H1 (cell line): ENCODE results near the gene AQP2. TPM values are rescaled to one million over a fixed set of nuclear protein-coding genes. Genes with fewer than 3 reads are reported as not detected.

Experiments used
- CTCF ChIA-PET: fragments of 300-600 bp; sonication (Branson Sonifier 250); formaldehyde crosslinking; loops from one replicate; lab custom pipeline; 2021; ENCODE audit not compliant: partially characterized antibody; lab: Charles Lee
- POLR2A ChIA-PET: fragments of 300-600 bp; sonication (Branson Sonifier 250); formaldehyde crosslinking; loops from one replicate; lab custom pipeline; 2021; ENCODE audit warnings: inconsistent platforms; ENCODE audit not compliant: partially characterized antibody; lab: Charles Lee
- DNase-seq, 2 experiments: peaks; one replicate each; pipeline versions ENCODE4 v3.0.0 to v3.0.0-alpha.2; 2010 to 2022; ENCODE audit warnings: low spot score in 2 of 2, low read depth in 1 of 2, mixed read lengths in 1 of 2
- FAIRE-seq: peaks from 2 replicates; lab custom pipeline; 2011; peaks lifted over from hg19 to GRCh38; lab: Jason Lieb, UNC
- H2AFZ ChIP-seq: 2 replicates; pipeline ENCODE4 v1.8.1; 2012; ENCODE audit warnings: low read length, inconsistent platforms
- H2AK5ac ChIP-seq: 2 replicates; pipeline ENCODE4 v1.6.1; 2013; ENCODE audit warnings: low read depth, low read length
- H2BK120ac ChIP-seq: replicated peaks from 2 replicates; pipeline ENCODE3; 2013; ENCODE audit warnings: low read depth, low read length, inconsistent platforms
- H2BK12ac ChIP-seq: 2 replicates; pipeline ENCODE4 v1.6.1; 2013; ENCODE audit warnings: low read depth, low read length
- H2BK15ac ChIP-seq: 2 replicates; pipeline ENCODE4 v1.6.1; 2013; ENCODE audit warnings: low read length
- H2BK20ac ChIP-seq: 2 replicates; pipeline ENCODE4 v1.6.1; 2013; ENCODE audit warnings: low read length
- H2BK5ac ChIP-seq: 2 replicates; pipeline ENCODE4 v1.6.1; 2013; ENCODE audit warnings: low read depth, low read length
- H3K14ac ChIP-seq: 2 replicates; pipeline ENCODE4 v1.6.1; 2013; ENCODE audit warnings: inconsistent platforms; ENCODE audit not compliant: insufficient read length
- H3K18ac ChIP-seq: 2 replicates; pipeline ENCODE4 v1.6.1; 2013; ENCODE audit warnings: low read length; ENCODE audit errors: extremely low read depth
- H3K23ac ChIP-seq: 2 replicates; pipeline ENCODE4 v1.6.1; 2013; ENCODE audit warnings: inconsistent platforms; ENCODE audit not compliant: insufficient read length
- H3K23me2 ChIP-seq: 2 replicates; pipeline ENCODE4 v1.6.1; 2013; ENCODE audit warnings: low read depth, low read length
- H3K27ac ChIP-seq: 2 replicates; pipeline ENCODE4 v1.6.1; 2011; ENCODE audit warnings: low read depth, low read length, inconsistent platforms
- H3K27me3 ChIP-seq, 4 experiments: replicated peaks in 1 of 4; 1 replicate in 1 of 4; 2 replicates in 3 of 4; pipeline versions ENCODE4 v1.6.1 to v1.8.1; 2011 to 2013; ENCODE audit warnings: low read length in 3 of 4, mild to moderate bottlenecking in 3 of 4, inconsistent platforms in 2 of 4, mixed read lengths in 2 of 4, moderate library complexity in 1 of 4; ENCODE audit not compliant: control insufficient read depth in 3 of 4, insufficient read depth in 3 of 4; ENCODE audit errors: extremely low read depth in 1 of 4
- H3K36me3 ChIP-seq, 4 experiments: 2 replicates each; pipeline versions ENCODE4 v1.6.1 to v1.8.1; 2011 to 2013; ENCODE audit warnings: mild to moderate bottlenecking in 4 of 4, low read length in 3 of 4, moderate library complexity in 2 of 4, control low read depth in 1 of 4, inconsistent platforms in 1 of 4; ENCODE audit not compliant: insufficient read depth in 4 of 4, control insufficient read depth in 2 of 4
- H3K4ac ChIP-seq: replicated peaks from 2 replicates; pipeline ENCODE3; 2013; ENCODE audit warnings: low read length, low read depth, mixed read lengths, inconsistent platforms; ENCODE audit not compliant: insufficient read length
- H3K4me1 ChIP-seq, 4 experiments: replicated peaks in 1 of 4; 1 replicate in 1 of 4; 2 replicates in 3 of 4; pipeline versions ENCODE4 v1.6.1 to v1.8.1; 2011 to 2013; ENCODE audit warnings: low read length in 3 of 4, inconsistent platforms in 2 of 4, mixed read lengths in 1 of 4; ENCODE audit not compliant: insufficient read depth in 4 of 4, control insufficient read depth in 3 of 4
- H3K4me2 ChIP-seq, 2 experiments: 2 replicates each; pipeline versions ENCODE4 v1.6.1 to v1.8.1; 2011 to 2013; ENCODE audit warnings: low read depth in 2 of 2, low read length in 2 of 2, control low read depth in 1 of 2, inconsistent platforms in 1 of 2, mild to moderate bottlenecking in 1 of 2; ENCODE audit not compliant: insufficient read depth in 1 of 2
- H3K4me3 ChIP-seq, 4 experiments: fragments of 200-600, 300-600 bp in 1 of 4; sonication (generic), shearing (Covaris generic), sonication (Bioruptor Twin) in 1 of 4; 2 replicates each; pipeline versions ENCODE4 v1.5.1 to v1.8.1; 2011 to 2016; ENCODE audit warnings: low read length in 4 of 4, low read depth in 3 of 4, control low read depth in 2 of 4, inconsistent platforms in 2 of 4, mild to moderate bottlenecking in 2 of 4, mixed read lengths in 1 of 4, moderate library complexity in 1 of 4; ENCODE audit not compliant: insufficient read depth in 2 of 4; ENCODE audit errors: extremely low read depth in 1 of 4
- H3K56ac ChIP-seq: replicated peaks from 2 replicates; pipeline ENCODE3; 2013; ENCODE audit warnings: low read depth, mild to moderate bottlenecking, mixed read lengths, low read length, inconsistent platforms; ENCODE audit not compliant: insufficient read length
- H3K79me1 ChIP-seq: 2 replicates; pipeline ENCODE4 v1.6.1; 2013; ENCODE audit warnings: low read depth, low read length, control low read depth
- H3K79me2 ChIP-seq, 2 experiments: 2 replicates each; pipeline versions ENCODE4 v1.6.1 to v1.8.1; 2012 to 2013; ENCODE audit warnings: low read length in 2 of 2, mild to moderate bottlenecking in 2 of 2, inconsistent platforms in 1 of 2; ENCODE audit not compliant: insufficient read depth in 2 of 2, control insufficient read depth in 1 of 2
- H3K9ac ChIP-seq, 4 experiments: replicated peaks in 1 of 4; 1 replicate in 1 of 4; 2 replicates in 3 of 4; pipeline versions ENCODE4 v1.6.1 to v1.8.1; 2011 to 2013; ENCODE audit warnings: low read depth in 3 of 4, low read length in 3 of 4, control low read depth in 2 of 4, mild to moderate bottlenecking in 2 of 4, moderate library complexity in 2 of 4, inconsistent platforms in 1 of 4; ENCODE audit errors: extremely low read depth in 1 of 4
- H3K9me3 ChIP-seq, 2 experiments: 2 replicates each; pipeline versions ENCODE4 v1.6.1 to v1.8.1; 2012 to 2013; ENCODE audit warnings: mild to moderate bottlenecking in 2 of 2, moderate library complexity in 2 of 2, control low read depth in 1 of 2, inconsistent platforms in 1 of 2, low read depth in 1 of 2, low read length in 1 of 2, mixed read lengths in 1 of 2; ENCODE audit not compliant: insufficient read depth in 2 of 2
- H4K20me1 ChIP-seq, 2 experiments: replicated peaks in 1 of 2; 2 replicates each; pipeline versions ENCODE3 to v1.8.1; 2011 to 2013; ENCODE audit warnings: inconsistent platforms in 2 of 2, low read length in 2 of 2, mild to moderate bottlenecking in 1 of 2; ENCODE audit not compliant: insufficient read depth in 2 of 2, control insufficient read depth in 1 of 2
- H4K5ac ChIP-seq: 2 replicates; pipeline ENCODE4 v1.6.1; 2013; ENCODE audit warnings: low read length, low read depth, mixed read lengths, inconsistent platforms; ENCODE audit not compliant: insufficient read length
- H4K8ac ChIP-seq: 2 replicates; pipeline ENCODE4 v1.8.0; 2013; ENCODE audit warnings: mild to moderate bottlenecking, moderate library complexity, low read length, inconsistent platforms; ENCODE audit not compliant: insufficient read depth; ENCODE audit errors: extremely low read depth
- H4K91ac ChIP-seq: replicated peaks from 2 replicates; pipeline ENCODE3; 2013; ENCODE audit warnings: low read length, mixed read lengths, inconsistent platforms; ENCODE audit not compliant: insufficient read length
- BCL11A ChIP-seq, 2 experiments: IDR thresholded peaks; one replicate each; pipeline ENCODE4 v1.6.1; 2011; ENCODE audit warnings: low read depth in 2 of 2, low read length in 2 of 2, mild to moderate bottlenecking in 2 of 2
- CBX5 ChIP-seq: fragments of 300-800, 300-1000 bp; sonication (generic); IDR thresholded peaks from 2 replicates; pipeline ENCODE4 v1.7.1; 2016; ENCODE audit warnings: antibody characterized with exemption, low read length, low read depth
- CBX8 ChIP-seq: fragments of 300-800, 300-1000 bp; sonication (generic); IDR thresholded peaks from 2 replicates; pipeline ENCODE4 v1.7.1; 2016; ENCODE audit warnings: low read depth, low read length, borderline replicate concordance
- CHD1 ChIP-seq: IDR thresholded peaks from 2 replicates; pipeline ENCODE4 v1.6.1; 2012; ENCODE audit warnings: low read depth, low read length, improper control_type of control experiment
- E2F6 ChIP-seq: IDR thresholded peaks from 2 replicates; pipeline ENCODE4 v1.6.1; 2012; ENCODE audit warnings: inconsistent platforms
- GABPA ChIP-seq: IDR thresholded peaks from 2 replicates; pipeline ENCODE4 v1.6.1; 2011; ENCODE audit warnings: mild to moderate bottlenecking, low read length, moderate library complexity, borderline replicate concordance; ENCODE audit not compliant: insufficient read depth
- RNF2 ChIP-seq: fragments of 200-900, 300-1000 bp; sonication (generic); IDR thresholded peaks from 2 replicates; pipeline ENCODE4 v1.7.1; 2016; ENCODE audit warnings: borderline replicate concordance, low read depth, mild to moderate bottlenecking, antibody characterized with exemption, low read length; ENCODE audit not compliant: poor library complexity, severe bottlenecking; ENCODE audit errors: missing control alignments
- RXRA ChIP-seq: IDR thresholded peaks from 2 replicates; pipeline ENCODE4 v1.6.1; 2011; ENCODE audit warnings: low read depth, mild to moderate bottlenecking, low read length, moderate library complexity; ENCODE audit not compliant: insufficient read depth
- SIRT6 ChIP-seq: IDR thresholded peaks from one replicate; pipeline ENCODE4 v1.7.1; 2012; ENCODE audit warnings: low read length, inconsistent platforms
- SP4 ChIP-seq: IDR thresholded peaks from 2 replicates; pipeline ENCODE4 v1.6.1; 2012; ENCODE audit warnings: low read length, inconsistent platforms
- WGBS, 2 experiments: shearing (Covaris generic) in 1 of 2; methylation state at CpG; one replicate each; pipeline versions ENCODE4 v1.1.6 to v1.1.7; 2013 to 2015; ENCODE audit warnings: low lambda C conversion rate in 2 of 2, mixed read lengths in 2 of 2, inconsistent platforms in 1 of 2, low coverage in 1 of 2, missing lambda C conversion rate in 1 of 2; ENCODE audit not compliant: insufficient replicate concordance in 2 of 2, insufficient coverage in 1 of 2, insufficient read length in 1 of 2; ENCODE audit errors: extremely low coverage in 1 of 2, missing lambda C conversion rate in 1 of 2; 5-methylcytosine and 5-hydroxymethylcytosine counted together
- polyA plus RNA-seq, 7 experiments: library from polyadenylated mRNA; depleted of rRNA in 3 of 7; stranded (reverse) in 5 of 7; unstranded in 2 of 7; fragments of >200 nt in 5 of 7; fragments of 200-250 nt in 2 of 7; gene quantifications; 1 replicate in 5 of 7; 2 replicates in 1 of 7; 4 replicates in 1 of 7; pipeline versions ENCODE4 v1.2.1 to v1.2.3, GENCODE V29; 2011 to 2013; ENCODE audit warnings: missing spikeins in 2 of 7, mixed read lengths in 2 of 7
- total RNA-seq: library from RNA; stranded (reverse); fragmentation: NEBNext Ultra II Directional; extraction: Animal tissue kit (Norgen Biotek cat#: 25700); gene quantifications from 2 replicates; pipeline ENCODE4 v1.2.1, GENCODE V29; 2021

AQP2 gene
- total and polyA plus RNA-seq, 2 of the 8 experiments (the other 6 are each of a cell fraction or from before 2014, with no cell fraction given) = not detected

GRCh38 chr12:49934505-49934904 is 16.0 kb upstream of the AQP2 start:
- no peaks in the 10 kb centered on the region for H4K20me1 ChIP-seq
- no peak overlapping the region for H2AFZ ChIP-seq
- no peak overlapping the region; the same call in 1 of the 2 replicates for H2AK5ac ChIP-seq
- no peak overlapping the region for H3K56ac ChIP-seq
- no peak overlapping the region for H3K9ac ChIP-seq
- H3K4me3 ChIP-seq = no peak overlapping the region
- H3K23ac ChIP-seq = no peak overlapping the region
- no peak overlapping the region for H2BK12ac ChIP-seq
- H3K23me2 ChIP-seq = no peaks in the 10 kb centered on the region
- no peak overlapping the region for H2BK20ac ChIP-seq
- no peaks in the 10 kb centered on the region for H3K4me1 ChIP-seq
- H3K27me3 ChIP-seq = no peaks in the 10 kb centered on the region; a peak in 1 of 7 replicates
- CTCF ChIA-PET = interaction anchor here (1.2 to 6.5 kb wide), 4 partner anchors 9 to 68 kb away, joined by 4 to 53 read pairs (median 16); no protein-coding TSS in a partner anchor
- DNase-seq = no peak
- H4K8ac ChIP-seq = no peak overlapping the region
- TF ChIP-seq SIRT6 = no peak
- no peak for TF ChIP-seq CBX5
- TF ChIP-seq BCL11A (IDR thresholded peaks at IDR 0.05; ENCODE audit: low read depth in 2 of 2, low read length in 2 of 2) = no peak
- no peak for TF ChIP-seq GABPA
- no peak for TF ChIP-seq RXRA
- no peak for TF ChIP-seq E2F6
- TF ChIP-seq CBX8 = no peak
- TF ChIP-seq RNF2 = no peak
- no peak for TF ChIP-seq CHD1
- TF ChIP-seq SP4 = no peak
- H2BK15ac ChIP-seq = no peak overlapping the region
- H3K79me2 ChIP-seq = no peaks in the 10 kb centered on the region
- H4K91ac ChIP-seq = no peak overlapping the region
- no peak overlapping the region for H3K4me2 ChIP-seq
- H3K27ac ChIP-seq = no peak overlapping the region
- 93% methylated on average over 3 of the region's 3 CpGs; no CpG with 5 or more reads in 1 of the 2 experiments for WGBS, 2 experiments
- H2BK120ac ChIP-seq = no peak overlapping the region
- H3K4ac ChIP-seq = no peak overlapping the region
- no peak overlapping the region for H4K5ac ChIP-seq
- no peaks in the 10 kb centered on the region for H3K9me3 ChIP-seq
- H3K79me1 ChIP-seq = no peaks in the 10 kb centered on the region
- no peak overlapping the region for H3K18ac ChIP-seq
- POLR2A ChIA-PET = no interaction called here
- H2BK5ac ChIP-seq = no peak overlapping the region
- no peaks in the 10 kb centered on the region for H3K36me3 ChIP-seq
- no peak for FAIRE-seq
- no peak overlapping the region for H3K14ac ChIP-seq
